HG02840 (cell line): ENCODE measurements around the gene CLEC4D.
"Not testable (repeated sequence)": the region's sequence is repeated elsewhere in the genome, so short reads cannot be mapped to it uniquely, and the experiment has no call there.

ENCODE experiments used
- ATAC-seq: cut with Tn5 transposase; IDR thresholded peaks from one replicate; pipeline ENCODE4 v1.9.1; 2021; ENCODE audit warnings: mild to moderate bottlenecking, moderate library complexity, moderate number of reproducible peaks; ENCODE audit not compliant: unreplicated experiment, low FRiP score

CLEC4D gene

DNA sequence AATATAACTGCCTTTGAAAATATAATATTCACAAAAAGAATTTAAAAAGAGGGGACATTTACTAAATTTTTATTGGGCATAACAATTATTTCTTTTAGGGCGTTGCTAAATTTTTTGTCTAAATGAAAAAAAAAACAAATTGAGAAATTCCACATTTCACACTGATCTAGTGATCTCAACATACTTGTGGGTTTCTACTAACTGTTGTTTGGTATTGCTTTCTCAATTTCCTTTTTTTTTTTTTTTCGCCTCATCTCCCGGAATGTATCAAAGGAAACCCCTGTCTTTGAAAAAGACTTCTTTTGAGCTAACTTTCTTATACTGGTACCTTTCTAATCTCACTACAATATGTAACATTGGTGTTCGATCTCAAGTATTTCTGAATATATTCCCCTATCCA, at the start of gene CLEC4D:
CLEC4D (plus strand) TSS at position 248 of the 400 bp plus-strand sequence. CDS start 230 bp downstream, outside the sequence.
- ATAC-seq = no peak

GRCh38 chr12:8465301-8465996, 47.9 kb upstream of the CLEC4D start:
- no peak for ATAC-seq

- no peak for ATAC-seq
Measured at GRCh38 chr12:8466241-8466640, 47.1 kb upstream of the CLEC4D start.

GRCh38 chr12:8471090-8471489, 42.2 kb upstream of the CLEC4D start:
- ATAC-seq = no peak

DNA sequence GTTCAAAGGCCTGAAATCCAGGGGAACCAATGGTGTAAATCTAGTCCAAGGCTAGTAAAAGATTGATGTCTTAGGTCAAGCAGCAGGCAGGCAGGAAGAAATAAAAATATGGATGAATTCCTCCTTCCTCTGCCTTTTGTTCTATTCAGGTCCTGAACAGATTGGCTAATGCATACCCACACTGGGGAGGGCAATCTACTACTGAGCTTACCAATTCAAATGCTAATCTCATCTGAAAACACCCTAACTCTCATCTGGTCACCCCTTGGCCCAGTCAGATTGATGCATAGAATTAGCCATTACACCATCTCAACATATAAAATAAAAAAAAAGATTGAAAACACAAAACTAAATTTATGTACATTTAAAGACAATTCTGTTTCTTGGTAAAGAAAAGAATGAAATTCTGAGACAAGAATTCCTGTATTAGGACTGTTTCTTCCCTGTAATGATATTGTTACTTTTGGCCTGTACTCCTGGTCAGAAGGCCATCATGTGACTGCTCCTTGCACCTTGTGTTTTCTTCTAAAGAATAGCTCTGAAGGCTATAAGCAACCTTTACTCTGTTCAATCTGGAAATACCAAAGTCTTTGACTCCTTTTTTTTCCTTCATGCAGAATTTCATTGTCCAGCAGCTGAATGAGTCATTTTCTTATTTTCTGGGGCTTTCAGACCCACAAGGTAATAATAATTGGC, 37.6 kb upstream of the CLEC4D start:
- no peak for ATAC-seq

GRCh38 chr12:8482571-8483061, 30.7 kb upstream of the CLEC4D start:
- ATAC-seq = no peak

GRCh38 chr12:8483079-8483478, 30.2 kb upstream of the CLEC4D start:
- no peak for ATAC-seq

- no peak for ATAC-seq
Measured at GRCh38 chr12:8491646-8492530, 21.4 kb upstream of the CLEC4D start.

GRCh38 chr12:8493084-8493483, 20.2 kb upstream of the CLEC4D start:
- ATAC-seq = peak; percentile 89

GRCh38 chr12:8495671-8496070, 17.6 kb upstream of the CLEC4D start:
- ATAC-seq = not testable (repeated sequence)

DNA sequence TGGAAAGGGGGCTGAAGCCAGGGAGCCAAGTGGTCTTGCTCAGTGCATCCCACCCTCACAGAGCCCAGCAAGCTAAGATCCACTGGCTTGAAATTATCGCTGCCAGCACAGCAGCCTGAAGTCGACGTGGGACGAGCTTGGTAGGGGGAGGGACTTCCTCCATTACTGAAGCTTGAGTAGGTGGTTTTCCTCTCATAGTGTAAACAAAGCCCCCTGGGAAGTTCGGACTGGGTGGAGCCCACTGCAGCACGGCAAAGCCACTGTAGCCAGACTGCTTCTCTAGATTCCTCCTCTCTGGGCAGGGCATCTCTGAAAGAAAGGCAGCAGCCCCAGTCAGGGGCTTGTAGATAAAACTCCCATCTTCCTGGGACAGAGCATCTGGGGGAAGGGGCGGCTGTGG, 17.2 kb upstream of the CLEC4D start:
- ATAC-seq = not testable (repeated sequence)

DNA sequence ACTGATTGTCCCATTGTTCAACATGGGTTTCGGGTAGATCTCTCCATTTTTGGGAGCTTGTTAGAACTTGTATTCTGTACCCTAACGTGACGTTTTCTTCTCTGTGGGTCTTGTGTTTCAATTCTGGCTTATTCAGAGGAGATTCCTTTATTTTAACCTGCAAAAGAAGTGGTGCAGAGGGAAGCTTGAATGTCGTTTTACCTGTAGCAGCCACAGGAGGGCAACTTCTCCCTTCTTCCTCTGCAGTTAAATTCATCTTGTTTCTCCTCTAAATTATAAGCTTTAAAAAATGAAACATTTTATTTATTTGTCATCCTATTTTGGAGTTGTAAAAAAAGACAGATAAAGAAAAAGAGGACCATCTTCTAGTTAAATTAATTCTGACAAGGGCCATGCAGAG, 13.7 kb upstream of the CLEC4D start:
- ATAC-seq = no peak

DNA sequence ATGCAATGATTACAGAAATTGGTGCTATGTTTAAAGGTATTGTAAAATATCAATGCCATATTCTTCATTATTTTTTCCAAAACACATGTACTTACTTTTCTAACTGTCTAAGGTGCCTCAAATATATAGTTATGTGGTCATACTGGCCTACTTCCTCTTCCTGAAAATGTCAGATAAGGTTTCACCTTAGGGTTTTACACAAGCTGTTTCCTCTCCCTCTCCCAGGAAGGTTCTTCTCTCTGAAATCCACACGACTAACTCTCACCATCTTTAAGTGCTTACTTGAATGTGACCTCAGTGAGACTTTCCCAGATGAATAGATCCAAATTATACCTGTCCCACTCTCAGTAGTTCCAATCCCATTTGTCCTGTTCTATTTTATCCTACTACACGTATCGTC, 11.6 kb upstream of the CLEC4D start:
- no peak for ATAC-seq

DNA sequence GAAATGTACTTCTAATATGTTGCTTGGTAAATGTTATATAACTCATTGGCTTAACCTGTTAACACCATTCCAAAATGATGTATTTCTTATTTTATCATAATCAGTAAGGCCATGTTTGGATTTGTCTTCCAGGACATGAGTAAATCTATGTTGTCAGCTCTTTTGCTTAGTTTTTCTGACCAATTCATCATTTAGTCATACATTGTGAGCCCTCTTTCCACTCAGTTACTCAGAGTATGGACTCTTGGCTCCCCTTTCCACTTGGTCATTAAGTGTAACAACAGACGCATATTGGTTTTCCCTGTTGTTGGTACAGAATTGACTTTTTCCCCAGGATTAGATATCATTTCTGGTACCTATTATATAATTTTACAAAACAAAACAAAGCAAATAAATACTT, 9.0 kb upstream of the CLEC4D start:
- no peak for ATAC-seq

DNA sequence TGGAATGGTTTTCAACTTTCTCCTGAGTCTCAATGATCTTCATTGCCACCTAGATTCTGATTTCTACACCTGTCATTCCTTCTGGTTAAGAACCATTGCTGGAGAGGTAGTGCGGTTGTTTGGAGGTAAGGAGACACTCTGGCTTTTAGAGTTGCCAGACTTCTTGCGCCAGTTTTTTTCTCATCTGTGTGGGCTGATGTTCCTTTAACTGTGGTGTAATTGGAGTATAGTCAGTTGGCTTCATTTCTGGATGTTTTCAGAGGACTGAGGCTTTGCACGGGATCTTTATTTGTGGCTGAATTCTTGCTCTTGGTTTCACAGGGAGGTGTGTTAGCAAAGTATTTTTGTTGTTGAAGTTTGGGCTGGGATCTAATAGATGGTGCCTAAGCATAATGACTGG, 5.7 kb upstream of the CLEC4D start:
- no peak for ATAC-seq

DNA sequence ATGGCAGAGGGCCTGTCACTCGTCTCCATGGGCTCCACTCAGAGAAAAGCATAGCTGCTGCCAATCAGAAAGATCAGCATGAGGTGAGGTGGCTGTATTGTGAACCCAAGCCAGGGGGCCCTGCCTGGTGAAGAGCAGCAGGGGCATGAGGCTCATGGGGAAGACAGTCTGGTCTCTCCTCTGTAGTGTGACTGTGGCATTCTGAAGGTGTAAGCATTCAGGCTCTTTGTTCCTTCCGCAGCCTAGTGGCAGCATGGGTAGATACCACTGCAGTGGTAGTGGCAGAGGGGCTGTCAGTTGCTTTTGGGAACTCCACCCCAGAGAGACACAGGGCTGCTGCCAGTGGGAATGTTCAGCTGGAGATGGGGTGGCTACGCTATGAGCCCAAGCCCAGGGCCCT, 5.1 kb upstream of the CLEC4D start:
- no peak for ATAC-seq

DNA sequence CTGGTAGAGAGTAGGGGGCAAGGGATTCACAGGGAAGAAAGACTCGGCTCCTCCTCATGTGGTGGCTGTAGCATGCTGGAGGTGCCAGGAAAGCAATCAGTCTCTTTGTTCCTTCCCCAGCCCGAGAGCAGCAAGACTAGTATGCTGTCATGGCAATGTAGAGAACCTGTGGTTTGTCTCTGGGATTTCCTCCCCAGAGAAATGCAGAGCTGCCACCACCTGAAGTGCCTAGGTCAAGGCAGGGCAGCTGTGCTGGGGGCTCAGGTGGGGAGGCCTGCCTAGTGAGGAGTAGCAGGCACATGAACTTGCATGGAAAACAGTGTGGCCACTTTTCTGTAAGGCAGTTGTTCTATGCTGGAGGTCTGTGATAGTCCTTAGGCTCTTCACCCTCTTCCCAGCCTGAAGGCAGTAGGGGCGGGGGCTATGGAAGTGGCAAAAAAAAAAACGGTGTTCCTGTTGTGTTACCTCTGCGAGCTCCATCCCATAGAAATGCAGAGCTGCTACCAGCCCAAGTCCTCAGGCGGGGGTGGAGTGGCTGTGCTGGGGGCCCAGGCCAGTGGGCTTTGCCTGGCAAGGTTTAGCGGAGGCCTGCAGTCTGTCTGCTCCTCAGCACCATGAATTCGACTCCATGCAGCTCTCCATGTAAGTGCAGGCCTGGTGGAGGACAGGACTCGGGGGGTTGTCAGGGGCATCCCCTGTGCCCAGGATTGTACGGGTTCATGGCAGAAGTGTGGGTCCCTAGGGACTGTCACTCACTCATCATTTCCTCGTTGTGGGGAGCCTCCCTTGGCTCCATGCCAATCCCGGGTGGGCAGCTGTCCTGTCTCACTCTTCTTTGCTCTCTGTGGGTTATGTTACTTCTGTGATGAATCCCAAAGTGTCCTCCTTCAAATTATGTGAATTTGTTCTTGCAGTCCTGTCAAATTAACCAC, 4.1 kb upstream of the CLEC4D start:
- no peak for ATAC-seq

- no peak for ATAC-seq
Measured at GRCh38 chr12:8517971-8518370, 4.7 kb downstream of the CLEC4D start.

DNA sequence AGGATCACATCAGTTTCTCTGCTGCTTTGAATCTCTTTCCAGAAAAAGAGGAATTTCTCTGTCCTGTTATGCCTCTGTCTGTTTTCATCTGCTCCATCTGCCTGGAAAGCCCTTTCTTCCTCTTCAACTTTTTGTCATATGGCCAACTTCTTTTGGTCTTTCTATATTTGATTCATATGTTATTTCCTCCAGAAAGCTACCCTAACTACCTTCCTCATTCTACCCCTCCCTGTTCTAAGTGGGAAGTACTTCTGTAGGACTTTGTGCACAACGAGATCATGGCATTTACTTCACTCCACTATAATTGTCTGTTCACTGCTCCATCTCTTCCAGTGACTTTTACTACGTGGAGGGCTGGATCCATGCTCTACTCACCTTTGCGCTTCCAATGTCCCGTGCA, 5.9 kb downstream of the CLEC4D start:
- ATAC-seq = no peak
